ENCODE results near the gene SEC22B. TPM values are rescaled to one million over a fixed set of nuclear protein-coding genes. Genes with fewer than 3 reads are reported as not detected.
"Not testable (repeated sequence)": the region's sequence is repeated elsewhere in the genome, so short reads cannot be mapped to it uniquely, and the experiment has no call there.

Gene SEC22B
- polyA plus RNA-seq, 2 donors = 9.8 to 10.0 TPM

- no peaks in the 10 kb centered on the region for H3K27me3 ChIP-seq (ENCODE audit: control insufficient read depth in 1 of 2, insufficient read depth in 2 of 2, low read length in 2 of 2)
- no peak overlapping the region for H3K27ac ChIP-seq (ENCODE audit: low read depth in 2 of 2, low read length in 1 of 2)
- no peaks in the 10 kb centered on the region for H3K4me1 ChIP-seq (ENCODE audit: control insufficient read depth in 2 of 2, insufficient read depth in 2 of 2, low read length in 1 of 2)
- no peaks in the 10 kb centered on the region for H3K9me3 ChIP-seq (ENCODE audit: control insufficient read depth in 2 of 2, insufficient read depth in 1 of 2, low read depth in 1 of 2, low read length in 1 of 2)
- H3K4me3 ChIP-seq (ENCODE audit: low read depth in 1 of 2, low read length in 2 of 2) = no peak overlapping the region
- 94 to 97% methylated on average over 2 of the region's 2 CpGs for WGBS, 2 donors
- no peaks in the 10 kb centered on the region for H3K36me3 ChIP-seq (ENCODE audit: control insufficient read depth in 2 of 2, insufficient read depth in 2 of 2, low read length in 1 of 2)
These were observed 42.9 kb downstream of the SEC22B start for GRCh38 chr1:120133228-120133927.

- not testable (repeated sequence) for H3K9me3 ChIP-seq (ENCODE audit: control insufficient read depth in 2 of 2, insufficient read depth in 1 of 2, low read depth in 1 of 2, low read length in 1 of 2); H3K27me3 ChIP-seq (ENCODE audit: control insufficient read depth in 1 of 2, insufficient read depth in 2 of 2, low read length in 2 of 2); H3K4me3 ChIP-seq (ENCODE audit: low read depth in 1 of 2, low read length in 2 of 2); H3K4me1 ChIP-seq (ENCODE audit: control insufficient read depth in 2 of 2, insufficient read depth in 2 of 2, low read length in 1 of 2); H3K27ac ChIP-seq (ENCODE audit: low read depth in 2 of 2, low read length in 1 of 2); H3K36me3 ChIP-seq (ENCODE audit: control insufficient read depth in 2 of 2, insufficient read depth in 2 of 2, low read length in 1 of 2)
- 80 to 86% methylated on average over 2 of the region's 2 CpGs for WGBS, 2 donors
These were observed 43.9 kb downstream of the SEC22B start for GRCh38 chr1:120132406-120132763.

- H3K27me3 ChIP-seq (ENCODE audit: control insufficient read depth in 1 of 2, insufficient read depth in 2 of 2, low read length in 2 of 2); H3K4me3 ChIP-seq (ENCODE audit: low read depth in 1 of 2, low read length in 2 of 2); H3K9me3 ChIP-seq (ENCODE audit: control insufficient read depth in 2 of 2, insufficient read depth in 1 of 2, low read depth in 1 of 2, low read length in 1 of 2); H3K27ac ChIP-seq (ENCODE audit: low read depth in 2 of 2, low read length in 1 of 2); H3K36me3 ChIP-seq (ENCODE audit: control insufficient read depth in 2 of 2, insufficient read depth in 2 of 2, low read length in 1 of 2); H3K4me1 ChIP-seq (ENCODE audit: control insufficient read depth in 2 of 2, insufficient read depth in 2 of 2, low read length in 1 of 2): not testable (repeated sequence)
- 36 to 47% methylated on average over 8 to 9 of the region's 10 CpGs for WGBS, 2 donors
These were observed 44.5 kb downstream of the SEC22B start for GRCh38 chr1:120131611-120132405.

- H3K27me3 ChIP-seq (ENCODE audit: control insufficient read depth in 1 of 2, insufficient read depth in 2 of 2, low read length in 2 of 2); H3K27ac ChIP-seq (ENCODE audit: low read depth in 2 of 2, low read length in 1 of 2); H3K9me3 ChIP-seq (ENCODE audit: control insufficient read depth in 2 of 2, insufficient read depth in 1 of 2, low read depth in 1 of 2, low read length in 1 of 2); H3K36me3 ChIP-seq (ENCODE audit: control insufficient read depth in 2 of 2, insufficient read depth in 2 of 2, low read length in 1 of 2); H3K4me1 ChIP-seq (ENCODE audit: control insufficient read depth in 2 of 2, insufficient read depth in 2 of 2, low read length in 1 of 2); H3K4me3 ChIP-seq (ENCODE audit: low read depth in 1 of 2, low read length in 2 of 2): not testable (repeated sequence)
- WGBS, 2 donors = 92 to 96% methylated on average over 1 of the region's 1 CpG
These were observed 48.4 kb downstream of the SEC22B start for GRCh38 chr1:120127921-120128320.

- not testable (repeated sequence) for H3K36me3 ChIP-seq (ENCODE audit: control insufficient read depth in 2 of 2, insufficient read depth in 2 of 2, low read length in 1 of 2); H3K9me3 ChIP-seq (ENCODE audit: control insufficient read depth in 2 of 2, insufficient read depth in 1 of 2, low read depth in 1 of 2, low read length in 1 of 2); H3K27me3 ChIP-seq (ENCODE audit: control insufficient read depth in 1 of 2, insufficient read depth in 2 of 2, low read length in 2 of 2); H3K4me1 ChIP-seq (ENCODE audit: control insufficient read depth in 2 of 2, insufficient read depth in 2 of 2, low read length in 1 of 2); H3K27ac ChIP-seq (ENCODE audit: low read depth in 2 of 2, low read length in 1 of 2); H3K4me3 ChIP-seq (ENCODE audit: low read depth in 1 of 2, low read length in 2 of 2)
- WGBS, 2 donors = 76 to 78% methylated on average over 3 to 4 of the region's 6 CpGs
These were observed 50.1 kb downstream of the SEC22B start for GRCh38 chr1:120126216-120126615.

GRCh38 chr1:120124628-120125027 is 51.7 kb downstream of the SEC22B start:
- H3K4me1 ChIP-seq (ENCODE audit: control insufficient read depth in 2 of 2, insufficient read depth in 2 of 2, low read length in 1 of 2) = not testable (repeated sequence)
- 57 to 78% methylated on average over 1 of the region's 1 CpG for WGBS, 2 donors

GRCh38 chr1:120123813-120124510 is 52.4 kb downstream of the SEC22B start:
- 85 to 95% methylated on average over 4 of the region's 4 CpGs for WGBS, 2 donors
- not testable (repeated sequence) for H3K27me3 ChIP-seq (ENCODE audit: control insufficient read depth in 1 of 2, insufficient read depth in 2 of 2, low read length in 2 of 2); H3K4me3 ChIP-seq (ENCODE audit: low read depth in 1 of 2, low read length in 2 of 2); H3K27ac ChIP-seq (ENCODE audit: low read depth in 2 of 2, low read length in 1 of 2); H3K4me1 ChIP-seq (ENCODE audit: control insufficient read depth in 2 of 2, insufficient read depth in 2 of 2, low read length in 1 of 2); H3K9me3 ChIP-seq (ENCODE audit: control insufficient read depth in 2 of 2, insufficient read depth in 1 of 2, low read depth in 1 of 2, low read length in 1 of 2); H3K36me3 ChIP-seq (ENCODE audit: control insufficient read depth in 2 of 2, insufficient read depth in 2 of 2, low read length in 1 of 2)

More at GRCh38 chr1:120124628-120125027, 51.7 kb downstream of the SEC22B start:
- H3K4me3 ChIP-seq (ENCODE audit: low read depth in 1 of 2, low read length in 2 of 2); H3K9me3 ChIP-seq (ENCODE audit: control insufficient read depth in 2 of 2, insufficient read depth in 1 of 2, low read depth in 1 of 2, low read length in 1 of 2); H3K36me3 ChIP-seq (ENCODE audit: control insufficient read depth in 2 of 2, insufficient read depth in 2 of 2, low read length in 1 of 2); H3K27me3 ChIP-seq (ENCODE audit: control insufficient read depth in 1 of 2, insufficient read depth in 2 of 2, low read length in 2 of 2); H3K27ac ChIP-seq (ENCODE audit: low read depth in 2 of 2, low read length in 1 of 2): not testable (repeated sequence)

- not testable (repeated sequence) for H3K36me3 ChIP-seq (ENCODE audit: control insufficient read depth in 2 of 2, insufficient read depth in 2 of 2, low read length in 1 of 2); H3K27me3 ChIP-seq (ENCODE audit: control insufficient read depth in 1 of 2, insufficient read depth in 2 of 2, low read length in 2 of 2); H3K4me3 ChIP-seq (ENCODE audit: low read depth in 1 of 2, low read length in 2 of 2); H3K27ac ChIP-seq (ENCODE audit: low read depth in 2 of 2, low read length in 1 of 2); H3K4me1 ChIP-seq (ENCODE audit: control insufficient read depth in 2 of 2, insufficient read depth in 2 of 2, low read length in 1 of 2); H3K9me3 ChIP-seq (ENCODE audit: control insufficient read depth in 2 of 2, insufficient read depth in 1 of 2, low read depth in 1 of 2, low read length in 1 of 2)
- WGBS, 2 donors = 73% methylated on average over 1 of the region's 5 CpGs; no CpG with 5 or more reads in 1 of the 2 donors
These were observed 53.9 kb downstream of the SEC22B start for GRCh38 chr1:120122262-120122893.

- WGBS, 2 donors = 92 to 95% methylated on average over 1 of the region's 1 CpG
- not testable (repeated sequence) for H3K4me1 ChIP-seq (ENCODE audit: control insufficient read depth in 2 of 2, insufficient read depth in 2 of 2, low read length in 1 of 2); H3K27me3 ChIP-seq (ENCODE audit: control insufficient read depth in 1 of 2, insufficient read depth in 2 of 2, low read length in 2 of 2); H3K9me3 ChIP-seq (ENCODE audit: control insufficient read depth in 2 of 2, insufficient read depth in 1 of 2, low read depth in 1 of 2, low read length in 1 of 2); H3K4me3 ChIP-seq (ENCODE audit: low read depth in 1 of 2, low read length in 2 of 2); H3K36me3 ChIP-seq (ENCODE audit: control insufficient read depth in 2 of 2, insufficient read depth in 2 of 2, low read length in 1 of 2); H3K27ac ChIP-seq (ENCODE audit: low read depth in 2 of 2, low read length in 1 of 2)
These were observed 54.5 kb downstream of the SEC22B start for GRCh38 chr1:120121830-120122229.

All from esophagus (tissue), 2 donors.